Activated B cell treated with CpG ODN at 0.5 μM for 24 hours (primary cell): ENCODE data around the gene MPDU1. TPM values are rescaled to one million over a fixed set of nuclear protein-coding genes. Genes with fewer than 3 reads are reported as not detected.

Experiments used
- ATAC-seq: fragments of 200-7000 bp; cut with Tn5 transposase; one replicate; pipeline ENCODE4 v1.10.0; 2021; ENCODE audit warnings: low read depth, mild to moderate bottlenecking, moderate library complexity
- CTCF ChIA-PET: fragments of 350-600 bp; sonication (Branson Sonifier 250); formaldehyde crosslinking; loops from one replicate; lab custom pipeline; 2021; ENCODE audit warnings: antibody characterized with exemption; lab: Charles Lee
- POLR2A ChIA-PET: fragments of 350-600 bp; sonication (Branson Sonifier 250); formaldehyde crosslinking; loops from one replicate; lab custom pipeline; 2021; ENCODE audit warnings: antibody characterized with exemption; lab: Charles Lee
- DNase-seq: peaks from one replicate; pipeline ENCODE4 v3.0.0; 2022
- H3K27ac Mint-ChIP-seq: one replicate; pipeline ENCODE4 v1.8.0; 2020; ENCODE audit warnings: mixed read lengths
- H3K27me3 Mint-ChIP-seq: one replicate; pipeline ENCODE4 v1.8.0; 2021; ENCODE audit warnings: mixed read lengths
- H3K36me3 Mint-ChIP-seq: one replicate; pipeline ENCODE4 v1.8.0; 2021; ENCODE audit warnings: low read depth, mixed read lengths
- H3K4me1 Mint-ChIP-seq: one replicate; pipeline ENCODE4 v1.8.0; 2021; ENCODE audit warnings: mixed read lengths
- H3K4me3 Mint-ChIP-seq: one replicate; pipeline ENCODE4 v1.8.0; 2020; ENCODE audit warnings: mild to moderate bottlenecking, mixed read lengths
- H3K9me3 Mint-ChIP-seq: one replicate; pipeline ENCODE4 v1.8.0; 2020; ENCODE audit warnings: mixed read lengths
- intact Hi-C: fragments of 100-400 bp; cut with micrococcal nuclease; formaldehyde crosslinking; loops from one replicate; pipeline ENCODE4 v1.15.1; 2024
- total RNA-seq: library from RNA; stranded (reverse); gene quantifications from 2 replicates; pipeline ENCODE4 v1.2.3, GENCODE V29; 2022
- TF ChIP-seq, protein P1 (sequence below): fragments of 200-600 bp; IDR thresholded peaks from one replicate; pipeline ENCODE4 v1.8.0; 2022; ENCODE audit warnings: antibody characterized with exemption, mild to moderate bottlenecking

Gene MPDU1
- total RNA-seq, 1 donor from 2014 or later, result 58.9 TPM

- intact Hi-C loops, result no loop called here
- TF ChIP-seq, protein P1, sequence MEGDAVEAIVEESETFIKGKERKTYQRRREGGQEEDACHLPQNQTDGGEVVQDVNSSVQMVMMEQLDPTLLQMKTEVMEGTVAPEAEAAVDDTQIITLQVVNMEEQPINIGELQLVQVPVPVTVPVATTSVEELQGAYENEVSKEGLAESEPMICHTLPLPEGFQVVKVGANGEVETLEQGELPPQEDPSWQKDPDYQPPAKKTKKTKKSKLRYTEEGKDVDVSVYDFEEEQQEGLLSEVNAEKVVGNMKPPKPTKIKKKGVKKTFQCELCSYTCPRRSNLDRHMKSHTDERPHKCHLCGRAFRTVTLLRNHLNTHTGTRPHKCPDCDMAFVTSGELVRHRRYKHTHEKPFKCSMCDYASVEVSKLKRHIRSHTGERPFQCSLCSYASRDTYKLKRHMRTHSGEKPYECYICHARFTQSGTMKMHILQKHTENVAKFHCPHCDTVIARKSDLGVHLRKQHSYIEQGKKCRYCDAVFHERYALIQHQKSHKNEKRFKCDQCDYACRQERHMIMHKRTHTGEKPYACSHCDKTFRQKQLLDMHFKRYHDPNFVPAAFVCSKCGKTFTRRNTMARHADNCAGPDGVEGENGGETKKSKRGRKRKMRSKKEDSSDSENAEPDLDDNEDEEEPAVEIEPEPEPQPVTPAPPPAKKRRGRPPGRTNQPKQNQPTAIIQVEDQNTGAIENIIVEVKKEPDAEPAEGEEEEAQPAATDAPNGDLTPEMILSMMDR, result no peak
- ChIA-PET POLR2A (interaction anchor here (6.1 kb wide), 1 partner anchor 76 kb away, joined by 109 read pairs; the partner anchor contains the start of genes TP53 and WRAP53), CTCF (interaction anchor here (1.5 kb wide), 1 partner anchor 23 kb away, joined by 4 read pairs; no protein-coding TSS in a partner anchor)
- Mint-ChIP-seq H3K4me3 (peak overlapping the region; percentile 44), H3K27me3 (no peaks in the 10 kb centered on the region), H3K9me3 (no peaks in the 10 kb centered on the region), H3K36me3 (peaks cover 22% of the 10 kb centered on the region), H3K27ac (no peak overlapping the region), H3K4me1 (peaks cover 40% of the 10 kb centered on the region)
- ATAC-seq (no peak), DNase-seq (no peak)
Measured at GRCh38 chr17:7611635-7612293, 28.1 kb downstream of the MPDU1 start.

- Mint-ChIP-seq H3K4me3 (peak overlapping the region; percentile 44), H3K36me3 (peaks cover 22% of the 10 kb centered on the region), H3K9me3 (no peaks in the 10 kb centered on the region), H3K27me3 (no peaks in the 10 kb centered on the region), H3K4me1 (peaks cover 40% of the 10 kb centered on the region), H3K27ac (no peak overlapping the region)
- ChIA-PET POLR2A (interaction anchor here (0.6 to 6.1 kb wide), 3 partner anchors 32 to 492 kb away, joined by 3 to 109 read pairs (median 6); partner anchors contain the start of genes TP53 and WRAP53), CTCF (interaction anchor here (1.5 kb wide), 1 partner anchor 23 kb away, joined by 4 read pairs; no protein-coding TSS in a partner anchor)
- no peak for DNase-seq
- TF ChIP-seq, protein P1, result no peak
- intact Hi-C loops, result no loop called here
- no peak for ATAC-seq
Measured at GRCh38 chr17:7612294-7612640, 28.6 kb downstream of the MPDU1 start.

DNA sequence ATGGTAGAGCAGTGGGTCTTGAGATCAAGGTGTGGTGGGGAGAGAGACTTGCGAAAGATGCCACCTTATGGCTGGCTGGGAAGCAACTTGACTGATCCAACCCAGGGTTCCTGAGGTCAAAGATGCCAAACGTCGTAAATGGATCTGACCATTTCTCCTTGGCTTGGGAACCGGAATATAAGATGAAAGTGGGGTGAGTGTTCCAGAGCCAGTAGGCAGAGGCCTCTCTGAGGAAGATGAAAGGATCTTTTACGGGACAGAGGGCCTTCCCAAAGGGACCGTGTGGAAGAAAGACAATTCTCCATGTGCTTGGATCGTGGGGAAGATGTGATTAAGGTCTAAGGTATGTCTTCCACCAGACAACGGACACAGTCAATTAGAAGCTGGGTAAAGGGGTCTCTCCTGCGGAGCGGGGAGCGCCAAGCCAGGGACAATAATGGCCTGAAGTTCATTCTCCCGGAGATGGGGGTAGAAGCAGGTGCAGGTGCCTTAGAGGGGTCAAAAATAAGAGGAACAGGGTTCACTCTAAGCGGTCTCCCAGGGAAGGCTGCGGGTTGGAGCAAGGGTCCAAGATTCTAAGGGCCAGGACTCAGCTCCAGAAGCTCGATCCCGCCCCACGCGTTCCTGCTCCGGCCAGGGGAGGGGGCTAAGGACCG is 30.2 kb downstream of the MPDU1 start:
- ATAC-seq, result no peak
- Mint-ChIP-seq H3K9me3 (no peaks in the 10 kb centered on the region), H3K27me3 (no peaks in the 10 kb centered on the region), H3K27ac (peak overlapping the region; percentile 82), H3K4me3 (peak overlapping the region; percentile 87), H3K4me1 (peaks cover 40% of the 10 kb centered on the region), H3K36me3 (peaks cover 22% of the 10 kb centered on the region)
- ChIA-PET POLR2A (interaction anchor here (0.9 to 6.1 kb wide), 9 partner anchors 12 to 278 kb away, joined by 3 to 109 read pairs (median 5); partner anchors contain the start of genes ACAP1, CD68, POLR2A and SAT2), CTCF (interaction anchor here (1.0 to 1.6 kb wide), 3 partner anchors 25 to 74 kb away, joined by 4 to 7 read pairs (median 6); partner anchors contain the start of genes SENP3, SOX15 and TP53)
- intact Hi-C loops, result loop anchor here (1.0 to 2.0 kb wide), 2 partner anchors 53 to 243 kb away; partner anchors contain the start of genes NAA38 and SENP3
- no peak for DNase-seq
- TF ChIP-seq, protein P1, result no peak

DNA sequence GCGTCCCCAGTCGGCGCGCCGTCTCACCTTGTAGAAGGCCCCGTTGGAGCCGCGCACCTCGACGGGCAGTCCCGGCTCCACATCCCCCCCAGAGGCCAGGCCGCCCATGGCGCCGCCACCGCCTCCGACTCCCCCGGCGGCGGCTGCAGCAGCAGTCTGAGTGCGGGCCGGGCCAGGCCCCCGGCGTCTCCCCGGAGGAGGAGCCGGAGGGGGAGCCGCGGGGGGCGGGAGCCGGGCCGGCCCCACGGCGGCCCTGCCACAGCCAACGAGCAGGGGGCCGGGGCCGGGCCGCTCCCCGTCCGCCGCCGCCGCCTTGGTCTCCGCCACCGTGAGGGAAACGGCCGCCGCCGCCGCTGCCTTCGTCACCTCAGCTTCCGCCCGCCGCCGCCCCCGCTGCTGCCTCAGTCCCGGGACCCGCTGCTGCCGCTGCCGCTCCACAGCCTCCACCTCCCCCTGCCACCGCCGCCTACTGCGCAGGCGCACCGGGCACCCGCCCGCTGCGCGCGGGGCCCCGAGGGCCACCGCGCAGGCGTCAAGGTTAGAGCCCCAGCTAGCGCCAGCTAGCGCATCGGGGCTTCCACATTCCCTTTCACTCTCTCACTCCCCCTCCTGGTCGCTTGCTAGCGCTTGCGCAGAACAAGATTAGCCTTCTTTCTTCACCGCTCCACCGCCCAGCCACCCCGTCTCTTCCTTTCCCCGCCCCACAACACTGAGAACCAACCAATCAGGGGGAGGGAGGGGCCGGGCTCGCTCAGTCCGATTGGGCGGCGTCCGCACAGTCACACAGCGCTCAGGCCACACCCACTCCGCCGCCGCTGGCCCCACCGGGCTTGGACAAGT is 31.0 kb downstream of the MPDU1 start, which contains the start of gene FXR2:
Gene FXR2 (minus strand): TSS at position 473 of the 840 bp plus-strand sequence. CDS start 365 bp downstream, at position 108.
- TF ChIP-seq, protein P1, result no peak
- DNase-seq (peak; percentile 97), ATAC-seq (peak; percentile 93)
- intact Hi-C loops, result loop anchor here (1.0 to 2.0 kb wide), 9 partner anchors 13 to 242 kb away; partner anchors contain the start of genes ATP1B2, MPDU1, NAA38 and SAT2
- Mint-ChIP-seq H3K9me3 (no peaks in the 10 kb centered on the region), H3K4me1 (peaks cover 37% of the 10 kb centered on the region), H3K36me3 (peaks cover 15% of the 10 kb centered on the region), H3K4me3 (peak within 1 kb of the TSS; percentile 87), H3K27ac (peak within 1 kb of the TSS; percentile 93), H3K27me3 (no peaks in the 10 kb centered on the region)
- POLR2A ChIA-PET, result interaction anchor here (0.6 to 6.1 kb wide), 16 partner anchors 12 to 571 kb away, joined by 3 to 109 read pairs (median 3); partner anchors contain the start of genes ACADVL, ACAP1, ATP1B2 and CD68
- CTCF ChIA-PET, result interaction anchor here (1.1 to 1.6 kb wide), 4 partner anchors 25 to 73 kb away, joined by 3 to 7 read pairs (median 4); partner anchors contain the start of genes SENP3, SOX15 and TP53
